Measurements from ENCODE around the gene KIF4B. TPM values are rescaled to one million over a fixed set of nuclear protein-coding genes. Genes with fewer than 3 reads are reported as not detected.

The KIF4B gene
- total and polyA plus RNA-seq, 4 donors = 0.11 to 0.20 (median 0.12) TPM

Other genes starting within 250 kb of the KIF4B start
- 10 to 100 TPM; 26.0 to 54.9 TPM for gene FAXDC2, start 163.2 kb upstream of the KIF4B start, total RNA-seq
- 10 to 100 TPM; 19.3 to 29.0 TPM for gene FAXDC2, start 163.2 kb upstream of the KIF4B start, polyA plus RNA-seq (ENCODE audit: insufficient read length in 2 of 2)
- 10 to 100 TPM; 73.2 to 83.7 TPM for gene CNOT8, start 155.1 kb upstream of the KIF4B start, total RNA-seq
- gene CNOT8, start 155.1 kb upstream of the KIF4B start, polyA plus RNA-seq (ENCODE audit: insufficient read length in 2 of 2) = 10 to 100 TPM; 60.9 to 65.7 TPM
- gene GEMIN5, start 75.5 kb upstream of the KIF4B start, total RNA-seq = 10 to 100 TPM; 20.8 to 21.8 TPM
- gene GEMIN5, start 75.5 kb upstream of the KIF4B start, polyA plus RNA-seq (ENCODE audit: insufficient read length in 2 of 2) = 10 to 100 TPM; 14.8 to 15.7 TPM
- 10 to 100 TPM; 17.2 to 42.3 TPM for gene MRPL22, start 72.7 kb upstream of the KIF4B start, total RNA-seq
- gene MRPL22, start 72.7 kb upstream of the KIF4B start, polyA plus RNA-seq (ENCODE audit: insufficient read length in 2 of 2) = 10 to 100 TPM; 35.6 to 36.0 TPM

Data from spinal cord (tissue), 4 donors.